HG03108 (cell line): ENCODE data around the gene SYT6.

Source experiments
- ATAC-seq: cut with Tn5 transposase; IDR thresholded peaks from one replicate; pipeline ENCODE4 v1.9.1; 2021; ENCODE audit warnings: moderate library complexity; ENCODE audit not compliant: unreplicated experiment

SYT6 gene, protein sequence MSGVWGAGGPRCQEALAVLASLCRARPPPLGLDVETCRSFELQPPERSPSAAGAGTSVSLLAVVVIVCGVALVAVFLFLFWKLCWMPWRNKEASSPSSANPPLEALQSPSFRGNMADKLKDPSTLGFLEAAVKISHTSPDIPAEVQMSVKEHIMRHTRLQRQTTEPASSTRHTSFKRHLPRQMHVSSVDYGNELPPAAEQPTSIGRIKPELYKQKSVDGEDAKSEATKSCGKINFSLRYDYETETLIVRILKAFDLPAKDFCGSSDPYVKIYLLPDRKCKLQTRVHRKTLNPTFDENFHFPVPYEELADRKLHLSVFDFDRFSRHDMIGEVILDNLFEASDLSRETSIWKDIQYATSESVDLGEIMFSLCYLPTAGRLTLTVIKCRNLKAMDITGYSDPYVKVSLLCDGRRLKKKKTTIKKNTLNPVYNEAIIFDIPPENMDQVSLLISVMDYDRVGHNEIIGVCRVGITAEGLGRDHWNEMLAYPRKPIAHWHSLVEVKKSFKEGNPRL

DNA sequence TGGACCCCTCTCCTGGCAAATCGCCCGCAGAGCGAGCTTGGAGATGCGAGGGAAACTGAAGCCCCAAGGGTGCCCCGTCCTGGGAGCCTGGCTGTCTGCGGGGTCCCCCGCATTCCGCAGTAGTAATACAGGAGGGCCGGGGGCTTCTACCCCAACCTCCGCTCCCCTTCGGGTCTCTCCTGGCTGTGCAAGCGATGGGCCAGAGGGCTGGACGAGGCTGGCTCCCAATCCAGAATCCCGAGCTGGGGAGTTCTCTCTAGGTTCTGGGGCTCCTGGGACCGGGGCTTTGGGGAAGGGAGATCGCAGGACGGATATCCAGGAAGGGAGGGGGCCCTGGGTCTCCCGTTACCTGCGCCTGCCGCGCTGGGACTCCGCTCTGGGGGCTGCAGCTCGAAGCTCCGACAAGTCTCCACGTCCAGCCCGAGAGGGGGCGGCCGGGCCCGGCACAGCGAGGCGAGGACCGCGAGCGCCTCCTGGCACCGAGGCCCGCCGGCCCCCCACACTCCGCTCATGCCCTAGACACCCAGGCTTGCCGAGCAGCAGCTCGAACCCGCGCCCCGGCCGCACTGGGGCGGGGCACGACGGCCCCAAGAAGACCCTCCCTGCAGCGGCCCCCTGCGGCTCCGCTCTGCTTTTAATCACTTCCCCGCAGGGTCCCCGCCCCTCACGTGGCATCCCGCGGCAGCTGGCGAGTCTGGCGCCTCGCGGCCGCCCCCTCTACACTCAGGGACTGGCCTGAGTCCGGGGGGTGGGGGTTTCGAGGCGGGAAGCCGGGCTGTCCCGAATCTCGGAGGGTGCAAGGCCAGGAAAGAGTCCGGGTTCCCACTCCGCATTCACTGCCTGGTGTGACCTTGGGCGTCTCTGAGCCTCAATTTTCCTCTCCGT, at the start of gene SYT6:
Gene SYT6, minus strand, starts transcription at position 609 of the 885 bp plus-strand sequence. Its CDS starts 97 bp downstream, at position 512.
- no peak for ATAC-seq

DNA sequence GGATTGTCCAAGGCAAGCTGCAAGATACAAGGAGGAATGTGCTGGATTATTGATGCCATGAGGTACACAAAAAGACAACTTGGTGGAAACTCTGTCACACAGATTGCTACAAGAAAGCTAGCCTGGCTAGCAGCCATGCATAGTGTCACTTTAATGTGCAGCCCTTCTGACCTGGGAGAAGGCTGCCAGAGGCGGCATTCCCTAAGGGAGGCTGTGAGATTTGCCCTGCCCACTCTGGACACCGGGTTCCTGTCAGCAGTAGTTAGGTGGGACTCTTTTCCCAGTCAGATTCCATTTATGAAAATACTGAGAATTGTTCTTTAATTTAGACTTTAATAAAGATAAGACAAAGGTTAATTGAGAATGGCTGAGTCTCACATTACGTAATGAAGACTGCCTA, 47.8 kb upstream of the SYT6 start:
- no peak for ATAC-seq

DNA sequence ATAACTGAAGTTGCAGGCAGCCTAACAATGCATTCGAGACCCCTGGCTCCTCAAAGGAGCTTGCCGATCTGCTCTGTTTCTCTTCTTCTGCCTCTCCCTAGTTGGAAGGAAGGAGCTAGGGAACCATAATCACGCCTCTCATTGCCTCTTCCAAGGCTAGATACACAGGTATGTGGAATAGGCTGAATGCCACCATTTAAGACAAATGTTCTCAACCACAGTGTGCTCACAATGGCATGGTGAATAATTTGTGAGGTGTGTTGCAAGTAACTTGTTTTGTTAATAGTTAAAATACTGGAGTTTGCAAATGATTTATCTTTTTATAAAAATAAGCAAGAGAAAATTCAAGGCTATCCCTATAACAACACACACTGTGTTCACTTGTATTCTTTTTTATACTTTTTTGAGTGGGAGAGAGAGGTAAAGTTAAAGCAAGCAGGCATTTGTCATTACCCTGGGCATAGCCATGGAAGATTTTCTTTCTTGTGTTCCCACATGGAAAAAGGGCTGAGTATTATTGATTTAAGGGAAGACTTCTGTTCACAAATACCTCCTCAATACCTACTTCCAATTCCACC, 45.4 kb upstream of the SYT6 start:
- ATAC-seq, result no peak

DNA sequence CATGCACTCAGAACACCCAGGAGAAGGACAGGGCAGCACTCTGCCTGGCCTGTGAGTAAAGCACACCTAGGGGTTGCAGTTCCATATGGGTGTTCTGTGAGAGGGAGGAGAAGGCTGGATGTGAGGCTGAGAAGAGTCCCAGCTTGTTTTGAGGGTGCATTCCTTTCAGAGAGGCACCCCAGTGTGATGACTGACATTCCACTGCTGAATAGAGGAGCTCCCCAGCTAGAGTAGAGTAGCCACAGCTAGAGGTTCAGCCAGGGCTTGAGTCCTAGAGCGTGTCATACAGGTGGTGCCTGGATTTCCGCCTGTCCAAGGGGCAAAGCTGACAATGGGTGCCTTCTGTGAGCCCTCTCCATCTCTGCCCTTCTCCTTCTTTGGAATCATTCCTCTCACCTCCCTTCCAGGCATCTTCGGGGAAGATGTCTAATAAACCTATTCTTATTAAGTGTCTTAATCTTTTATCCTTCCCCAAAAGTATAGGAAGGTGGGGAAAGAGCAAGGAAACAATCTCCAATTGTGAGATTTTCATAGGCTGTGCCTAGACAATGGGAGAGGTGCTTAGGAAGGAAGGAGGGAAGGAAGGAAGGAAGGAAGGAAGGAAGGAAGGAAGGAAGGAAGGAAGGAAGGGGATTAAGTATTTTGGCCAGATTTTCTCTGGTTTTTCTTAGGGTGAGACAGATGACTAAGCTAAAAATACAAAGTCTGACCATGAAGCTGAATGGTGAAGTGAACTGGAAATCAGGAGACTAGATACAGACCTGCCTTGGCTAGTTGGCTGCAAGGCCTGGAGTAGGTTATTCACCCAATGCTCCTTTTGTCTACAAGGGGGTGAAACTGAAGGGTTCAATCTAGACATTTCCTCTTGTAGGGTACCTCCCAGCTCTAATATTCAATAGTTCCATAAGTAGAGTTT, 43.6 kb upstream of the SYT6 start:
- ATAC-seq, result no peak

DNA sequence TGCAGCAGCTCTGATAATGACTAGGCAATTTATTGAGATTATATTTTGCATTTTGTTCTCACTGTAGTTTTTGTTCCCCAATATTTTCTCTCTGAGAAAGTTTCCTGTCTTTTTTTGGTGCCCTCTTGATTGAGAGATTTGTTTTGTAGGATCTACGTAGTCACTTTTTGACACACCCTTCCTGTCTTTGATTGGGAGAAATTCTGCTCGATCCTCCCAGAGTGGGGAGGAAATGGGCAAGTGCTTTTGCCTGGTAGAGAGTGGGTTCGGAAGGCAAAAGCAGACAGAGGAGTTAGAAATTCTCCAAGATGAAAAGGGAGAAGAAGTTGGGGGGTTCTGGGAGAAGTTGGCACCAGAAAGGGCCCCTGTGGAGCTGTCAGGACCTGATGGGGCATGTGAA, 42.1 kb upstream of the SYT6 start:
- ATAC-seq, result no peak

DNA sequence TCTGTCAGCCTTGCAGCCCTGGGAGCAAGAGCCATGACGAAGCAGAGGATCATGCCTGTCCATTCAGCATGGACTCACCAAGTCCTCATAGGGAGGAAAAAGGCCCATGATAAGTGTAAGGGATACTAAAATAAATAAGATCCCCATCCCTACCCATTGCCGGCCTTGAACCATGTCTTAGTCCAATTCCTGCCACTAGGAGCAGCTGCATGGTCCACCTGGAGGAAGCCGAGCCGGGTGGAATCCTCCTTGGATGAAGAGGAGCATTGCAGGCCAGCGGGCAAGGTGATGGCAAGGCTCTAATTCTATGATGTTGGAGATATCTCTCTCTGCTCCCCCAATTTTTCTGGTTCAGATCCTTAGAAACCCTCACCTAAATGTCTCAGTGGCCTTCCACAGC, 38.7 kb upstream of the SYT6 start:
- no peak for ATAC-seq

DNA sequence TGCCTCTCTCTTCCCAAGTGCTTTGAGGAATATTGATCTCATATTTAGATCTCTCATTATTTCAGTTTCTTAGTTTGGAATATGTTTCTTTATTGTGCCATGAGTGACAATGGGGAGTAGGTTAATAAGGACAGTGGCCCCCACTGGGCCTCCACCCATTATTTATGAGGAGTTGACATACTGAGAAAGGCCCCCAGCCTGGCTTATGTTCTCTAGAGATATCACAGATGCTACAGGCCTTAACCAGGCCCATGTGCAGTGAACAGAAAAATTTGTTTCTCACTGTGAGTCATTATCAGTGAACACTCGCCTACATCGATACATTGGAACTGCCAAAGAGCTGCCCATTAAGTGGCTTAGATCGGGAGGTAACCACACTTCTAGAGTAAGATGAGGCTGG, 35.7 kb upstream of the SYT6 start:
- no peak for ATAC-seq

DNA sequence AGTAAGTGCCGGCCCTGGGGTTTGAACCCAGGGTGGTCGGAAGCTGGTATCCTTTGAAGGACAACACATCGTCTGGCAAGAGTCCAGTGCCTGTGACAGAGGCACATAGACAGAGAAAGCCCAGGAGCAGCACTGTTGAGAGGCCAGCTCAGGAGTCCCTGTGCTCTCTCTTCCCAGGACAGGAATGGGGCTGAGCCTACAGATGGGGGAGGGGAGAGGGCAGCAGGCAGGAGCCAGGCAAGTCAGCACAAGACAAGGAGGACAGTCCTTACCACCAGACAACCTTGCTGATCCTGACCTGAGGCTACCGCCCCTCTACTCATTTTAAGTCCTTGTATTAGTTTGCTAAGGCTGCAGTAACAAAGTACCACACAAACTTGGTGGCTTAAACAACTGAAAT, 27.7 kb upstream of the SYT6 start:
- ATAC-seq, result no peak

DNA sequence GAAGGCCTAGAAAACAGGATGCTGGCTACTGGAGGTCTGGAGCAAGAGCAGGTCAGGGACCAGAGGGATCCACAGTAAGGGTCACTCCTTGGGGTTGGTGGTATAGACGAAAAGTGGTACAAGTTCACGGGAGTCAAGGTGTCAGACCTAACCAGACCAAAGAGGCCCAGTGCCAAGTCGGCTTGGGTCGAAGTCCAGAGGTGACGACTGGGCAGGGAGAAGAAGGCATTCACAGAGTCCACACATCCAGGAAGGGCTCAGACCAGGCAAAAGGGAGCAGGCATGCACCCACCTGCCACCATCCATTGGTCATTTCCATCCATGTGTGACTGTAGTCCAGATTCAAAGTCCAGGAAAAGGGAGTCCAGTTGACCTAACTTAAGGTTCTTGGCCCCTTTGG, 27.1 kb upstream of the SYT6 start:
- no peak for ATAC-seq

DNA sequence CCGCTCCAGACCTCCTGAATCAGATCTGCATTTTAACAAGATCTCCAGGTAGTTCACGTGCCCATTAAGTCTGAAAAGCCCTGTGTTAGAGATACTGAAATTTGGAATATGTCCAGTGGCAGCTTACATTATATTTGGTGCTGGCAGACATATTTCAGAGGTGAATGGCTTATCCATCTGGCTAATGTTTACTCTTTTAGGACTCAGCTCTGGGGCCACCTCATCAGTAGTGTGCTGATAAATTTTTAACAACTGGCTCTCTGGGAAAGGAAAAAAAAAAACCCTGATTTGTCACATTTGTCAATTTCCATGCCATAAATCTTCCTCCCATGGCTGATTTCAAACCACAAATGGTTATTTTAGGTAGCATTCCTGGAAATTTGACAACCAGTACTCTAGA, 25.3 kb upstream of the SYT6 start:
- ATAC-seq, result no peak

DNA sequence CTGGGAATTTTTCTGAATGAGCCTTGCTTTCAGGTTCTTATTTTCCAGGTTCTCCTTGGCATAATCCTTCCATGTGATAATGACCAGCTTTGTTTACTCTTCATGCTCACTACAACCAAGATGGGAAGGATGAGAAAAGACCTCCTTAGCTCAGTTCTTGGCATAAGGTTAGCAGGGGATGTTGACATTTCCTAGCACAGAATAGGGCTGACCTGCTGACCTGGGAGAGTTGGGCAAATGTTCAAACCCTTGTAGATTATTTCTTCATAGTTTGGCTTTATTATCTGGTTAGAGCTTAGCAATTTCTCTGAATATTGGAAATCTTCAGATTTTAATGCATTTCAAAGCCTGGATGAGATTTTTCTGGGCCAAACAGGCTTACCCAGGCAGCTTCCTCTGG, 23.6 kb upstream of the SYT6 start:
- ATAC-seq, result no peak

DNA sequence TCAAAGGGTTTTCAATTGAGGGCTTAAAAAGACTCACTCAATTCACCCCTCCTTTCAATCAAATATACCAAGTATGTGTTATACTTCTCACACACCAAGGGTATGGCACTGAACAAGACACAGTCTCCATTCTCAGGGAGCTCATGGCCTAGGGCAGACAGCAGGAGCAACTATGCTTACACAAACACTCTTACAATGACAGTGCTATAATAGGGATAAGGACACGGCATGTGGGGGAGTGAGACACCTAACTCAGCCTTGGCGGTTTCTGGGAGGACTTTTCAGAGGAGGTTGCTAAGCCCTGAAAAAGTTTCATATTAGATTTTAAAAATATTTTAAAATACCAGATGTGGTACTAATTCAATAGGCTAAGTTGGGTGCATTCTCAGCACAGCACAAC, 22.7 kb upstream of the SYT6 start:
- no peak for ATAC-seq

DNA sequence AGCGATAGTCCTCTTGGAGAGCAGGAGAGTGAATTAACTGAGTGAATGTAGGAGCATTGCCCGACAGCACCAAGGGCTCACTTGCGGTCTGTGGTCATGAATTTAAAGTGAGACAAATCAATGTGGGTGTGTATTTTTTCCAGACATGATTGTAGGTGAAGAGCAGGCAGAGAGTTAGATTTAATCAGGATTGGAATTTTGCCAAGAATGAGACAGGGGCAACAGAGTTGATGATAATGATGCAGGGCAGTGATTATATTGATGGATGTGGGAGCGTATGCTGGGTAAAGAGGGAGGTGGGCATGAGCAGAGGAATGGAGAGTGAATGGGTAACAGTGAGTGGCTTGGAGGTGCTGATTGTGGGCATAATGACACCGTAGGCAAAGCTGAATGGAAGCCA, 20.0 kb upstream of the SYT6 start:
- no peak for ATAC-seq

DNA sequence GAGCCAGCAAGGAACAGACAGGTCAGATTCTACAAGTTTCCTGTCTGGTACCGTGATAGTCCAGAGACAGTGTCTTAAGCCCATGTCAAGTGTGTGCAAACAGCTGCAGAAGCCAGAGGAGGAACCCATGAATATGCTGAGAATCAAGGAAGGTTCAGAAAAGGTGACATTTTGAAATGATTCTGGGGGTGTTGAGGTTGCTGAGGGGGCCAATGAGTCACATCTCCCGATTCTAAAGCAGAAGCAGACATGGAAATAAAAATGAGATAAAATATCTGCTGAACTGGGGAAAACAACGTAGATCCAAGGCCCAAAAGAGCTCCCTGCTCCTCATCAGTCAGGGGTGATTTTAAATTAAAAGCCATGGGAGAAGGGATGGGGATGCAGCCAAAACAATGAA, 15.8 kb upstream of the SYT6 start:
- no peak for ATAC-seq

DNA sequence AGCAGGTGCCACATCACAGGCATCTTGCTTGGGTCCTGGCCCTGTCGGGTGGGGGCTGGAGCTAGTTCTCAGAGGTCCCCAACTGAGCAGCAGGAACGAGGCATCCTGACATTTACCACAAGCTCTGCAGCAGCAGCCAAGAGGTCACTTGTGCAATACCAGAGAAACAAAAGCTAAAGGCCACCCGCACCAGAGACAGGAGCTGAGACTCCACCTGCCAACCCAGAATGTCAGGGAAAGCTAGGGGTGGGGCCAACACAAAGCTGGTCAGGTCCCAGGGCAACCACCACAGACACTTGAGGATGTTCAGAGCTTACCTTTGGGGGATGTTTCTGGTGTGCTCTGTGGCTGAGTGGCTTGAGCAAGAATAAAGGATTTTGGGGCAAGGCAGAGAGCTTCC, 13.6 kb upstream of the SYT6 start:
- ATAC-seq, result no peak

DNA sequence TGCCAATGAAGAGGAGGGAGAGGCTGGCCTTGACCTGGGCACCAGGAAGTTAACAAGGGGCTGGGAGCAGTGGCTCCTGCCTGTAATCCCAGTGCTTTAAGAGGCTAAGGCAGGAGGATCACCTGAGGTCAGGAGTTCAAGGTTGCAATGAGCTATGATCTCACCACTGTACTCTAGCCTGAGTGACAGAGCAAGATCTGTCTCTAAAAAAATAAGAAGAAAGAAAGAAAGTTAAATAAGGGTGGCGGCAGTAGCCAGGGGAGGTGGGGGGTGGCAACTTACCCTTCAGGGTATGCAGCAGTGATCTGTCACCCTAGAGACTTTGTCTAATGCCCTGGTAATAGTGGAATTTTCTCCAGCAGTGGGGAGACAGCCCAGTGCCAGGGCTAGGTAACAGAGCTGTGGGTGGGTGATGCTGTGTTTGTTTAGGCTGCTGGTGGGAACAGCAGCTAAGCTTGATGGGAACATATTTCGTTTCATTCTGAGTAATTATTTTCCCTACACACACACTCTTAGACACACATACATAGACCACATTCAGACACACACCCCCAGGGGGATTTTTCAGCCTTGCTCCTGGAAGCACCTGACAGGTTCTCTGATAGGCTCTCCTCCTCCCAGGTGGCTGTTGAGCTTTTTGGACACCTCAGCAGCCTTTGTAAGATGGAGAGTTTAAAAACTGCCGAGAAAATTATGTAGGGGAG, 11.3 kb upstream of the SYT6 start:
- ATAC-seq, result no peak

DNA sequence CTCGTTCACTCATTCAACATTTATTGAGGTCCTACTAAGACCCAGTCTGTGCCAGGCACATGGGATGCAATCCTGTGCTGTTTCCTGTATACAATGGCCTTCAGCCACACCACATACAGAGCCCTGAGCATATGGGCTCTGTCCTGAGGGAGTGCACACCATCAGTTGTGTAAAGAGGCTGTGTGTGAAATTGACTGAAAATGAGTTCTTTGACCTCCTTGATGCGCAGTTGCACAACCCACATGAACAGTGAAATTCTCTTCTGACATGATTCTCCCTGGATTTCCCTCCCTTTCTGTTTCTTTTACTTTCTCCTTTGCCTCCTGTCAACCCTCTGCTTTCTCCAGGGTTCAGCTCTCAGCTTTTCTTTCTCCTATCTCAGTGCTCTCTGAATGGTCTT, 6.3 kb upstream of the SYT6 start:
- no peak for ATAC-seq

DNA sequence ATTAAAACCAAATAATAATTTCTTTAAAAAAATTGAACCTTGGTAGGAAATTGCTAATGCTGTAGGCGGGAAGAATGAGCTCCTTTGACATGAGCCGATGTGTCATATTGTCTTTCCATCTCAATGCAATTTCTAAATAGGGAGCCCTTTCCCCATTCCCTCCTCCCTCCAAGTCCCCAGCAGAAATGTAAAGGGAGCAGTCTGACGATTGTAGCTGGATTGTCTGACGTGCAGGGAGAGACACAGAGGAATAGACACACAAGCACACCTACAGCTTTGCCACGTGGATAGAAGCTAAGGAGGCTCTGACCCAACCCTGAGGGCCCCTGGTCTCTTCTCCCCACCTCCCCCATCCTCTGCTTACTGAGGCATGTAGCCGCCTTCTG, 3.6 kb upstream of the SYT6 start:
- no peak for ATAC-seq

DNA sequence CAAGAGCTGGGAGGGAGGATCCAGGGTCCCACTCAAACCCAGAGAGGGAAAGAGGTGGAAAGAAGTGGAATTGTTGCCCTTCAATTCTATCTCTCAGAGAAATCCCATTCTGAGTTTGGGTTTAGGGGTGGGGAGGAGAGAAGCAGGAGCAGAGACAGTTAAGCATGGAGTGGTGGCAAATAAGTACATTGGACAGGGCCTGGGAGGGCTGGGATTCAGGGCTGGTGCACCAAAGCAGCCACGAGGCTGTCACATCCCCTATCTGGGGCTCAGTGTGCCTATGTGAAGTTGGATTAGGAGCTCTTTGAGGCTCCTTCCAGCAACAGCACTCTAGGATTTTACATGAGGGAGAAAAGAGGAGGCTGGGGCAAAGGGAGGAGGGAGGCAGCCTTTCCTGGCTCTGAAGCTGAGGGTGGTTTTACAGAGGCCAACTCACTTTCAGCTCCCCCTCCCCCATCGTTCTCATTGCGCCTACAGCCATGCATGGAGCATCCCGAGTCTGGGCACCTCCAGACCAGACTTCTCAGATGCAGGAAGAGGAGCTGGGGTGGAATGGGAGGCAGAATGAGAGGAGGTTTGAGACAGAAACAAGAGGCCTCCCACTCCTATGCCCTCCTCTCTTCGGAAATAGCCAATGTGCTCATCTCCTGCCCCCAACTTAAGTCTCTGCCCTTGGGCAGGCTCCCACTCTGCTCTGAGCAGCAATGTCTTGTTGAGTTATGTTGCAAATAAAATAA, 3.0 kb upstream of the SYT6 start:
- no peak for ATAC-seq
